T47D (cell line): Measurements from ENCODE around the gene ATIC.

ENCODE experiments used
- DNase-seq, 2 experiments: peaks; one replicate each; pipeline versions ENCODE4 v3.0.0 to v3.0.0-alpha.2; 2011 to 2012; ENCODE audit warnings: low read depth in 1 of 2, low spot score in 1 of 2
- JUND ChIP-seq: IDR thresholded peaks from 2 replicates; pipeline ENCODE4 v1.6.1; 2012; ENCODE audit warnings: low read depth
- in situ Hi-C: cut with HindIII; loops from 2 replicates; pipeline ENCODE4 v1.10.0; 2016; ENCODE audit warnings: low sequenced_read_pairs, low pct_unique_long_range_greater_than_20kb

The ATIC gene

DNA sequence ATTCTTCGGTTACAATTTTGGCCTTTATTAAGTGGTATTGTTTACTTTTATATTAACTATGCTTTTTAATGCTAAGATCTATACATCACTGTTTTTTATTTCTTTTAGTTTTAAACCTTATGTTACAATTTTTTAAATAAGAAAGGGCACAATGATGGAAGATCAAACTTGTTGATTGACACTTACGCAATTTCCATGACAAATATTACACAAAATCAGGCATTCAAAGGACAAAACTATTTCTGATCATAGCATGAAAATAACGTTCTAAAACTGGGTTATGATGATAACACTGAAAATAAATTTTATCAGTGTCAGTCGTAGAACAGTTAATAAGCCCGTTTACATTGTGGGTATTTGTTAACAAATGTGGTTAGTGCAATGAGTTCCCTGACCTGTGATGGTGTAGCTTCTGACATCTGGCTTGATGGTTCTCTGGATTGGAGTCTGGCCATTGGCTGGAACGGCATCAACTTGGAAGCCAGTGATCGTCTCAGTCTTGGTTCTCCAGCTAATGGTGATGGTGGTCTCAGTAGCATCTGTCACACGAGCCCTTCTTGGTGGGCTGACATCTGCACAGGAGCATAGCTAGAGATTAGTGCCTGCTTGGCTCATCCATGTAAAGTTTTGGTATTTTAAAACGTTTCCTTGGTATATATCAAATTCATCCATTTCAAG, 64.4 kb downstream of the ATIC start:
- TF ChIP-seq JUND, result no peak
- DNase-seq, result no peak
- in situ Hi-C loops, result no loop called here

GRCh38 chr2:215377283-215377682, 65.4 kb downstream of the ATIC start:
- TF ChIP-seq JUND, result no peak
- DNase-seq, result no peak
- in situ Hi-C loops, result no loop called here

- DNase-seq, result no peak
- no peak for TF ChIP-seq JUND
- in situ Hi-C loops, result no loop called here
Measured at GRCh38 chr2:215378045-215378444, 66.2 kb downstream of the ATIC start.

DNA sequence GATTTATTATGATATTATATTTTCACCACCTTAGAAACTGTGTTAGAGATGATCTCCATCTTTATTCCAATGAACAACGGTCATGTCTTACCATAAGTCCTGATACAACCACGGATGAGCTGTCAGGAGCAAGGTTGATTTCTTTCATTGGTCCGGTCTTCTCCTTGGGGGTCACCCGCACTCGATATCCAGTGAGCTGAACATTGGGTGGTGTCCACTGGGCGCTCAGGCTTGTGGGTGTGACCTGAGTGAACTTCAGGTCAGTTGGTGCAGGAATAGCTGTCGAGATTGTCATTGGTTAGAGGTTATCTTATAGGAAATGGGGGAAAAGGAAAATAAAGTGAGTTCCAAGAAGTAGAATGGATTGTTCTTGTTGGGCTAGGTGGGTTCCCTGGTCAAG, 67.2 kb downstream of the ATIC start:
- DNase-seq, result no peak
- no peak for TF ChIP-seq JUND
- in situ Hi-C loops, result no loop called here

DNA sequence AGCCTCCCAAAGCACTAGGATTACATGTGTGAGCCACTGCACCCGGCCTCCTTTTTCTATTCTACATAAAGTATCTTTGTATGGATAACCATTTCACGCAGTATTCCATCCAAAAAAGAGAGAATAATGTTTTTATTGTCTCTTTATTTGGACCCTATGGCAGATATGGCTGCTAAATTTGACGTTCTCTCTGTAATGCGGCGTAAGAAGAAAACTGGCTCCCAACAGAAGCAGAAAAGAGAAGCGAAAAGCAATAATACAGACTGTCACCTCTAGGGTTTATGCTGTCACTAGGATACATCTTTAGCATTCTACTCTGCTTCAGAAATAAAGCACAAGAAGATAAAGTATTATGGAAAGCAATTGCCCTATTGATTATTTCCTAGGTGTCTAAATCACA, 68.1 kb downstream of the ATIC start:
- TF ChIP-seq JUND, result no peak
- DNase-seq, result no peak
- in situ Hi-C loops, result no loop called here

DNA sequence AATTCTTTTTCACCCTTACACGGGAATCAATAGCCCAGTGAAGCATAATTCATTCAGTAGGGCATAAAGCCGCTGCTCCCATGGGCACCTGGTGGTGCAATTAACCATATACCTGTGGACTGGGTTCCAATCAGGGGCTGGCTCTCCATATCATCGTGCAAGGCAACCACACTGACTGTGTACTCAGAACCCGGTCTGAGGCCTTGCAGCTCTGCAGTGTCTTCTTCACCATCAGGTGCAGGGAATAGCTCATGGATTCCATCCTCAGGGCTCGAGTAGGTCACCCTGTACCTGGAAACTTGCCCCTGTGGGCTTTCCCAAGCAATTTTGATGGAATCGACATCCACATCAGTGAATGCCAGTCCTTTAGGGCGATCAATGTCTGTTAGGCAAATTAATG, 68.8 kb downstream of the ATIC start:
- DNase-seq, result no peak
- TF ChIP-seq JUND, result no peak
- in situ Hi-C loops, result no loop called here

DNA sequence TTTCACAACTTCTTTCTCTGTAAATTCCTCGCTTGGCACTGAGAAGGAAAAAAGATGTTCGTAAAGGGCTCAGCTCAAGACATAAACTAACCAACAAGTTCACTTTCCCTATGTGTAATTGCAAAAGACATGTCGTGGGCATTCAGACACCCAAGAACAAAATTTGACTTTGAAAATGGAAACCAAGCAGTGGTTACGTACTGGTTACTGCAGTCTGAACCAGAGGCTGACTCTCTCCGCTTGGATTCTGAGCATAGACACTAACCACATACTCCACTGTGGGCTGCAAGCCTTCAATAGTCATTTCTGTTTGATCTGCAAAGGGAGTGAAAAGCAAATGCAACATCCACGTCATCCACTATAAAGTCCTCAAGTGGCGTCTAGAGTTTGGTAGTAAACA, 70.2 kb downstream of the ATIC start:
- in situ Hi-C loops, result no loop called here
- DNase-seq, result no peak
- TF ChIP-seq JUND, result no peak

DNA sequence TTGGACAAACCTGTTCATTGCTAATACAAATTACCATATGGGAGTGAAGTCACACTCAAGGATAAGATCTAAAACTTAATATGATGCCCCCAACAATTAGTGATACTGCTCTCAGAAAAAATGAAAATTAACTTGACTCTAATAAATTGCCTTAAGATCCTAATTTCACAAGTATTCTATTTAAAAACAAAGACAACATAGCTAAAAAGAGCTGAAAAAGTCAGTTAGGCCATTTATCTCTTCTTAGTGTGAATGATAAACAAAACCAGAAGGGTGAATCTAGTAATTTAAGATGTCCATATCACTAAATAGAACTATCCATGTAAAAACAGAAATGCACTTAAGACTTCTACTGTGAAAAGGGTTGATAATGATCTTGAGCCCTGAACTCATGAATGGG, 70.6 kb downstream of the ATIC start:
- in situ Hi-C loops, result no loop called here
- no peak for TF ChIP-seq JUND
- no peak for DNase-seq

- TF ChIP-seq JUND, result no peak
- in situ Hi-C loops, result no loop called here
- no peak for DNase-seq
Measured at GRCh38 chr2:215383652-215384279, 71.9 kb downstream of the ATIC start.

- no peak for DNase-seq
- in situ Hi-C loops, result no loop called here
- TF ChIP-seq JUND, result no peak
Measured at GRCh38 chr2:215384710-215385109, 72.9 kb downstream of the ATIC start.

GRCh38 chr2:215386566-215386965, 74.7 kb downstream of the ATIC start:
- in situ Hi-C loops, result no loop called here
- TF ChIP-seq JUND, result no peak
- no peak for DNase-seq

- no peak for DNase-seq
- in situ Hi-C loops, result no loop called here
- no peak for TF ChIP-seq JUND
Measured at GRCh38 chr2:215388002-215388728, 76.3 kb downstream of the ATIC start.

DNA sequence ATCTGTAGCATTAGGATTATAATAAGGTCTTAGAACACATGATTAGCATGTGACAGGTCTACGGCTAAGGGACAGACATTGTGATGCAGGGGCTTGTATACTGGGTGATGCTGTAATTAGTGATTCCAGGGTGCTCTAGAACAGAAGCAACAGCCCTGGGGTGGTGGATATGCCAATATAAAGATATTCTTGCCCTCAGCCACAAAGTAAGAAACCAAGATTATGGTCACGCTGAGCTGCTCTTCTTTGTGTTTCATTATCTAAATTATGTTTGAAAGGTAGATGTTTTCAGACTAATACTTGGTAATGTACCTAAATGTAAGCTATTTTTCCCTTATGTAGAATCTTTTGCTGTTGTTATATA, 78.7 kb downstream of the ATIC start:
- no peak for TF ChIP-seq JUND
- in situ Hi-C loops, result no loop called here

More for the DNA sequence above, 78.7 kb downstream of the ATIC start:
- DNase-seq, result no peak
